NCI-H146 (cell line): Measurements from ENCODE around the gene SMC1B.
"Not testable (repeated sequence)": the region's sequence is repeated elsewhere in the genome, so short reads cannot be mapped to it uniquely, and the experiment has no call there.

Source experiments
- DNase-seq: peaks from one replicate; lab custom pipeline; 2025; lab: John Stamatoyannopoulos, UW

SMC1B gene

DNA sequence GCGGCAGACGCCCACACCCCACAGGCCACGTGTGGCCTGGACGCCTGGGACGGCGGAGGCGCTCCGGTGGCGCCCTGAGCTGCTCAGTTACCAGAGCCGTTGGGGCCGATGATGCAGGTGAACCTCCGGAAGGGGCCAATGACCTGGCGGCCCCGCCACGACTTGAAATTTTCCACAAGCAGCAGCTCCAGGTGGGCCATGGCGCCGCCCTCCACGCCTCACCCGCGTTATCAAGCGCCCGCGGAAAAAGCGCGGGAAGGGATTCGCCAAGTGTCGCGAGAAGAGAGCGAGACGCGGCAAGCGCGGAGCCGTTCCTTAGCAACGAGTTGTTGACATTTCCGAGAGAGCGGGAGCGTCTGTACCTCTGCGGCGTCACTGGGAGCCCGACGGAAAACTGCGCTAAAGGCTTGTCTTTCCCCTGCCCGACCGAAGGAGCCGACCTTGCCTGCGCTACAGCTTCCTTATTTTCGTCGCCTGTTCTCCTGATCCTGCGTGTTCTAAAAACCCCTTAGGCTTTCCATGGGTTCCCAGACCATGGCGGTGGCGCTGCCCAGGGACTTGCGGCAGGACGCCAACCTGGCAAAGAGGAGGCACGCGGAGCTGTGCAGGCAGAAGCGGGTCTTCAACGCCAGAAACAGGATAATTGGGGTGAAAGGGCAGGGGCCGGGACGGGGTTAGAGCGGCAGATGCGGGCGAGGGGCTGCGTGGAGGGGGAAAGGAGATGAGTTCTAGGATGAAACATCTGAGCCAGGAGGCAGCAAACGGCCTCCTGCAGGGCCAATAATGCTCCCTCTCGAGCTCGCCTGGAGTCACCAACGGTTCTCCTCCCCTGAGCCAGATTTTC, at the start of gene SMC1B, which contains the start of gene RIBC2:
Gene SMC1B, minus strand, starts transcription at position 232 of the 844 bp plus-strand sequence. Its CDS starts 32 bp downstream, at position 200.
Gene RIBC2, plus strand, starts transcription at position 326 of the 844 bp plus-strand sequence. Its CDS starts 194 bp downstream, at position 520.
- peak; percentile 92 for DNase-seq

DNA sequence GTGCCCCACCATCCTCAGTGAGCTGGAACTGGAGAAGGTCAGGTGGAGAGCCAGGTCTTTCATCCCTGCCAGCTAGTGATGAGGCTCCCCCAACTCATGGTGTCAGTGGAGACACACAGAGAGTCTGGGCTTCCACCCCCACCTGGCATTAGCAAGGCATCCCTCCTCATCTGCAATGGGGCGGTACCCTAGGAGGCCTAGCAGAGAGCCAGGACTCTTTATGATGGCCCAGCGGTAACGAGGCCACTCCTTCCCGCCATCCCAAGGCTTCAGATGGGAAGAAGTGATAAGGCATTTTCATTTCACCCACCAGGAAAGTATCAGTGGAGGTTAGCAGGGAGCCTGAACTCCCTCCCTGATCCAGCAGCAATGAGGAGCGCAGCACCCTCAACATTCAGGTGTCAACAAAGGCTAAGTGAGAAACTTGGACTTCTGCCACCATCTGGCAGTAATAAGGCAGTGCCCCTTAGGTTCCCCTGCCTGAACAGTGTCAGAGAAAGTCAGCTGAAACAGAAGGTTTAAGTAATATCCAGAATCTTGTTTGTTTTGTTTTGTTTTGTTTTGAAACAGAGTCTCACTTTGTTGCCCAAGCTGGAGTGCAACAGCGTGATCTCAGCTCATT, 48.7 kb upstream of the SMC1B start:
- DNase-seq = peak; percentile 12

DNA sequence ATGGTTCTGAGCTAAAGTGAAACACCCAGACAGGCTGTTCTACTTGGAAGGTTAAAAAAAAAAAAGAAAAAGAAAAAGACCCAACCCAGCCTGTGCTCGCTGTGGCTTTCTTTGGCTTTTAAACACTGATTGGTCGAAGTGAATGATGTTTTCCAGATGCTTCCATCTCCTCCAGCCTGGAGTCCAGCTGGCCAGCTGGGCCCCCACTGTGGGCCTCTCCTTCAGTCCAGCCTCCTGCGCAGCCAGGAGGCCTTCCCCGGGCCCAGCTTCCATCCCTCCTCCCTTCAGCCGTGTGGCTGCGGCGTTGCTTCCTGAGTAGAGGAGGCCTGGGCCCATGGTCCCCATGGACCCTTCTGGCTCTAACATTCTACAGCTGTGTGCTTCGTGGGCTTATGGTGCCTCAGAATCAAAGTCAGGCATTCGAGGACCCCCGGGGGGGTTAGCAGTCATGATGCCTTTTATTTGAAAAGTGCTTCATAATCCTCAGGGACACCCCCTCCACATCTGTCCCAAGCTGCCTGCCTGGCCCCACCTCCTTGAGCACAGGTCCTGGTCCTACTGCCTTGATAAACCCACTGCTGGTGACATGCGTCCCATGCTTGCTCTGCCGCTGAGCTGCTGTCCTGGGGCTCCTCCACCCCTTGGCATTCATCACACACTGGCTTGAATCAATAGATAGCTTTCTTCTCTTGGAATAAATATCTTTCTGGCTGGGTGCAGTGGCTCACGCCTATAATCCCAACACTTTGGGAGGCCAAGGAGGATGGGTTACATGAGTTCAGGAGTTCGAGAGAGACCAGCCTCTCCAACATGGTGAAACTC, 47.1 kb upstream of the SMC1B start:
- no peak for DNase-seq

GRCh38 chr22:45459235-45459634, 45.8 kb upstream of the SMC1B start:
- no peak for DNase-seq

- DNase-seq = no peak
These were observed 45.1 kb upstream of the SMC1B start for GRCh38 chr22:45458532-45458931.

GRCh38 chr22:45456811-45457210, 43.4 kb upstream of the SMC1B start:
- no peak for DNase-seq

DNA sequence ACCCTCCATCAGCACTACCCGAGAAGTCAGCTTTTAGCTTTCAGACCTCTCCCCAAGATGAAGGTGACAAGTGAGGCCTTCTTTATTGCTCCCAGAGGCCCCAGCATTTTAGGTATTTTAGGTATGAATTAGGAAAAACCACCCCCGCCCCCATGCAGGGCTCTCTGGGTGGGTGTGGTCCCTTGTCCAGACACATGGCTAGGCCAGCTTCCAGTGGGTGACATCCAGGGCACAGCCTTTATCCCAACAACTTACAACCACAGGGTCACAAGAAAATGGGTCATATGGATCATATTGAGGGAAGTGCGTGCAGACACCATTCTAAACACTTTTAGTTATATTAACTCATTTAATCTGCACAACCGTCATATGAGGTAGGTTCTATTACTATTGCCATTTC, 42.2 kb upstream of the SMC1B start:
- DNase-seq = no peak

DNA sequence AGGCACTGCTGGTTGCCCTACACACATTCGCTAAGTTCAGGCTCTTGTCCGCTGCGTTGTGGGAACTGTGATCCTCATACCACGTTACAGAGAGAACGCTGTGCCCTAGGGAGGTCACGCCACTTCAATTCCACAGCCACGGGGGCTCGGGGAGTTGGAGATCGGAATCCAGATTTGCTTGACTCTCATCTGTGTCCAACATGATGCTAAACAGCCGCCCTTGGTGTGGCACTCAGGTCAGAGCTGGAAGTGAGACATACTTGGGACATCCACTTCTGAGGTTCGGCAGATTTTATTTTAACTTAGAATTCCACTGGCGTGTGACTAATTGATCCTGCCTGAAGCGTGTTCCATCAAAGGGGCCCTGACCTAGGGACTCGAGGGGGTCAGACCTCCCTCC, 41.8 kb upstream of the SMC1B start:
- DNase-seq = no peak

GRCh38 chr22:45454275-45454674, 40.9 kb upstream of the SMC1B start:
- DNase-seq = no peak

DNA sequence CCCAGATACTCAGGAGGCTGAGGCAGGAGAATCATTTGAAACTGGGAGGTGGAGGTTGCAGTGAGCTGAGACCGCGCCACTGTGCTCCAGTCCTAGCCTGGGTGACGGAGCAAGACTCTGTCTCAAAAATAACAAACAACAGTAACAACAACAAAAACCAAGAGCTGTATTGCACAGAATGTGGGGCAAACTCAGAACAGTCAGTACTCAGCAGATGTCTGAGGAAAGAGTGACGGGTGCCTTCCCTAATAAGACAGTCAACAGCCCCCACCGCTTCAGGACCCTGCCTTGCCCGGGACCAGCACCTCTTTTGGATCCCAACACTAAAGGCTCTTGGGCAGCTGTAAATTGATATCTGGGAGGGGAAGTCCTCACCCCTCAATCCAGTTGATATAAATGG, 40.4 kb upstream of the SMC1B start:
- DNase-seq = no peak

GRCh38 chr22:45452565-45453379, 39.4 kb upstream of the SMC1B start:
- no peak for DNase-seq

DNA sequence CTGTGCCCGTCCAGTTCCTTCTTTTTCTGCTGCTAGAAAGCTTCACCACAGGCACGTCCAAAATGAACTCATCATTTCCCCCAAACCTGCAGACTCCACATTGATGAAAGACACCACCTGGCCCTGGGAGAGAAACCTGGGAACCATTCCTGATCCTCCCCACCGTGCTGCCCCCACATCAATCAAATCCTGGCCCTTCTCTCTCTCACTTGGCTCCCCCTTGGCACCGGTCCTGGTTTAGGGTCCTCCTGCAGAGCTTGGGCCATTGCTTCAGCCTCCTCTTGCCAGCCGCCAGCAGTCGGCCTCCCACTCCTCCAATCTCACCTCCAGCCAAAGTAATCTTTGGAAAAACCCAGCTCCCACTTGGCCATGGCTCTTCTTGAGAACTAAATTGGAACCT, 38.6 kb upstream of the SMC1B start:
- no peak for DNase-seq

- no peak for DNase-seq
These were observed 37.7 kb upstream of the SMC1B start for GRCh38 chr22:45450921-45451651.

- DNase-seq = no peak
These were observed 36.8 kb upstream of the SMC1B start for GRCh38 chr22:45450101-45450785.

DNA sequence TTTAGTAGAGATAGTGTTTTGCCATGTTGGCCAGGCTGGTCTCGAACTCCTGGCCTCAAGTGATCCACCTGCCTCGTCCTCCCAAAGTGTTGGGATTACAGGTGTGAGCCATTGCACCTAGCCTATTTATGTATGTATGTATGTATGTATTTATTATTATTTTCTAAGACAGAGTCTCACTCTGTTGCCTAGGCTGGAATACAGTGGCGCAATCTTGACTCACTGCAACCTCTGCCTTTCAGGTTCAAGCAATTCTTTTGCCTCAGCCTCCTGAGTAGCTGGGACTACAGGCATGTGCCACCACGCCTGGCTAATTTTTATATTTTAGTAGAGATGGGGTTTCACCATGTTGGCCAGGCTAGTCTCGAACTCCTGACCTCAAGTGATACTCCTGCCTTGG, 36.0 kb upstream of the SMC1B start:
- DNase-seq = not testable (repeated sequence)

DNA sequence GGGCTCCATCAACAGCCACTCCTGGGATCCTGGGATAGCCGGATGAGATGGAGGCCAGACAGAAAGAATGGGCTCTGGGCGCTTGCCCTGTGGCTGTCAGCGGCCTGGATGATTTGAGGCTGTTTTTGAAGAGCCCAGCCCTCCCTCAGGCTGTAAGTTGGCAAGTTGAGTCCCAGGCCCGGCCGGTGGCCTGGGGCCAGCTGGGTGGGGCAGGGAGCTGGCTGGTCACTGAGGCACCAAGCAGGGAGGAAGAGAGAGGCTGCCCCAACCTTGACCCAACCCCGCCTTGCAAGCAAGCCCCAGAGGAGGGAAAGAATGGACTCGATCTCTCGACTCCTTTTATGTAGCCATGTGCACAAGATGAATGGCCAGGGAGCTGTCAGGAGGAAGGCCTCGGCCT, 35.0 kb upstream of the SMC1B start:
- DNase-seq = no peak

GRCh38 chr22:45447596-45447995, 34.2 kb upstream of the SMC1B start:
- DNase-seq = not testable (repeated sequence)

DNA sequence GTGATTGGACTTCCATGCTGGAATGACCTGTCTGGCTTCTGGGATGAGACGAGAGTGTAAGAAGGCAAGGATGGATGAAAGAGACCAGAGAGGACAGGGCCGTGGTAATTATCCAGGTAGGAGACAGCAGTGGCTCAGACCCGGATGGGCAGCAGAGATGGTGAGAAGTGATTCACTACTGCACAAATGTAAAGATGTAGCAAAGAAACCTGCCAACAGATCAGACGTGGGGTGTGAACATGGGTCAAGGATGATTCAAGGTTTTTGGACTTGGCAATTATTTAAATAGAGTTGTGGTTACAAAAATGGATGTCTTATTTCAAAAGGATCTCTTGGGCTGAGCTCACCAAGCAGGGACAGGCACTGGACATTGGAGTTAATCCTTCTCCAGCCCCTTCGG, 32.8 kb upstream of the SMC1B start:
- no peak for DNase-seq

- no peak for DNase-seq
These were observed 31.8 kb upstream of the SMC1B start for GRCh38 chr22:45445031-45445710.

- no peak for DNase-seq
These were observed 30.8 kb upstream of the SMC1B start for GRCh38 chr22:45444168-45444567.
